ENCODE results near the gene REPS2.

The REPS2 gene

DNA sequence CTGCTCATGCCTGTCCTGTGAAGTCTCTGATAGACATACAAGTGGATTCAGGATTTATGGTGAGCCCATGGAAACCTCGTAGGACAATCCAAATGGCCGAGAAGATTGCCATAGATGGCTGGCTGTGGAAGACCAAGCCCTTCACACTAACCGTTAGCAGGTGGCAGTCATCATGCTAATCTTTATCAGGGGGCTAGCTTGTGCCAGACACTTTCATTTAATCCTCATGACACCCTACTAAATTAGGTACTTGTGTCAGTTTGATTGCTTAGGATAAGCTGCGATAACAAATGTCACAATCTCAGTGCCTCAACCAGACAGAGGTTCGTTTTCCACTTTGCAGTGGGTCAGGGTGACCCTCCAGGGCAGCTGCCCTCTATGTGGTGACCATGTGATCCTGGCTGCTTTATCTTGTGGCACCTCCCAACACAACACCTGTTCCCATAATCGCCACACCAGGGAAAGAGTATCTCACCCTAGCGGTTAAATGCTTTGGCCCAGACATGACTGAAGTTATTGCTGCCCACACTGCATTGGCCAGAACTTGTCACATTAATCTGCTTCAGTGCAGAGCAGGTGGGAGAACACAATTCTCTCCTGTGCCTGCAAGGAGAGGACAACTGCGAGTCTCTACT lies 60.8 kb downstream of the REPS2 start:
- no peak for DNase-seq

GRCh38 chrX:17009856-17010625 lies 63.6 kb downstream of the REPS2 start:
- DNase-seq = no peak

- DNase-seq = no peak
These were observed 66.0 kb downstream of the REPS2 start for GRCh38 chrX:17012465-17012864.

DNA sequence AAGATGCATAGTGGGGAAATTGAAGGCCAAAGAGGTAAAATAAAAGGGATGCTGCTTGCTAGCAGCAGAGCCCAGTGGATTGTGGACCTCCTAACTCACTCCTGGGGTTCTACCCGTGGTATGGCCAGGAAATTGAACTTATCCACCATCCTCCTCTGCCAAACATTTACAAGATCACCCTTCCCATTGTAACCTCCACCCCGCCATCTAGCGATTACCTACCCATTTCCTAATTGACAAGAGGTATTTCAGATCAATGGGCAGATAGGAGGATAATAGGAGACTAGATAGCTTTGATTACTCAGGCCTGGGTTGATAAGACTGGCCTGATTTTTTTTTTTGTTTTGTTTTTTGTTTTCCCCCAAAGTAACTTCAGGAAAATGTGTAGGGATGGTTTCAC lies 67.8 kb downstream of the REPS2 start:
- no peak for DNase-seq

- no peak for DNase-seq
These were observed 70.7 kb downstream of the REPS2 start for GRCh38 chrX:17017134-17017533.

- no peak for DNase-seq
These were observed 73.9 kb downstream of the REPS2 start for GRCh38 chrX:17020356-17020755.

DNA sequence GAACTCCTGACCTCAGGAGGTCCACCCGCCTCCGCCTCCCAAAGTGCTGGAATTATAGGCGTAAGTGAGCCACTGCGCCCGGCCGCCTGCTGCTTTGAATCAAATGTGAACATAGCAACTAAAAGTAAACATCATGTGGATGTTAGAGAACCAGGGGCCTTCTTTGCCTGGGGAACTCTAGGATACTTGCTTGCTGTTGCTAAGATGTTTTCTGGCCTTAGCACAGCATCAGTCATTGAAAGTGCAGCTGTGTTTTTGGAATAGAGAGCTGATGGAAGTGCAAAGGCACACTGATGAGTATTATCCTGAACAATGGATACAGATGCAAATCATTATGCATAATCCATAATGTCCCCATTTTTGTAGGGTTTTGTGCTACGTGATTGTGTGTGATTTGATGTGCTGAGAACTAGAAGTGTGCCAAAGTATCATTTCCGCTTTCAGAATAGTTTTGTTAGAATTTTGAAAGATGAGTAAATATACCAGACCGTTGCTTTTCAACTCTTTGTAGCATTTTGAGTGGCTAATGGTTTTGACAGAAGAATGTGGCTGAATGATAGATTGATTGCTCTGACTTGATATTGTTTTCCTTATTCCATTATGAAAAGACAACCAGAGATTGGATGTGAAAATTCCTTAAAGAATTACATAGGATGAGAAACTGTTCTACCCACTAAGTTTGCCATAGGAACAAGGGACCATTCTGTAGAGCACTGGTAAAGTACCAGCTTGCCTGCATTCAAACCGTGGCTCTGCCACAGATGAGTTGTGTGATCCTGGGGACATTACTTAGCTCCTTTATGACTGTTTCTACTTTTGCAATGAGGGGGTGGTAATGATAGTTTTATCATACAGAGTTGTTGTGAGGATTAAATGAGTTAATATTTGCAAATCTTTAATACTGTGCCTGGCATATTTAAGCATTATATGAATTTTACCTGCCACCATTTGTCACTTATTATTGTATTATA lies 74.7 kb downstream of the REPS2 start:
- DNase-seq = no peak

DNA sequence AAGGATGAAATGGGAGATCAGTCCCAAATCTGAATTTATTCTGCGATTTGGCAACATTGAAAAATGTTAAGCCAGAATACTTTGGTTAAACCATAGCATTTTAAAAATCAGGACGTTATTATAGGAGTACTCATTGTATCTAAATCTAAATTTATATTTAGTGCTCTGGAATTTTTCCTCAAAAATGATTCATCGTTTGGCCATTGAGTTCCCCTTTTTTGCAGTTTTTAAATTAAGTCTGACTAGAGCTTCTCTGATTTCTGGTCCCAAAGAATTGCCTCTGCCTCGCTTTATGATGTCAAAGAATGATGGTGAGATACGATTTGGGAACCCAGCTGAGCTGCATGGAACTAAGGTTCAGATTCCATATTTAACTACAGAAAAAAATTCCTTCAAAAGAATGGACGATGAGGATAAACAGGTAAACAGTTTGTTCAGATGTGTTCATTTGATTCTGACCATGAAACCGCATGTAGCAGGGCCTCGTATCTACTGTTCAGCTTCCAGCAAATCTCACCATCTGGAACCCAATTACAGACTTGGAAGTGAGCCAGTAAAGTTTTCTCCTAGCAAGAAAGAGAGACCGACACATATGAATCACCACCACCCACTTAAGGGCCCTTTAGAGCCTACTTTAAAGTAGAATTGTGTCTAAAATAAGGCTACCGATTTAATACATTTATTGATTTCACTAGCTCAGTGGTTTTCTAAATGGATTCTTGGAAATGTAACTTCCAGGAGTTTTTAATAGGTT lies 75.6 kb downstream of the REPS2 start:
- DNase-seq = no peak

DNA sequence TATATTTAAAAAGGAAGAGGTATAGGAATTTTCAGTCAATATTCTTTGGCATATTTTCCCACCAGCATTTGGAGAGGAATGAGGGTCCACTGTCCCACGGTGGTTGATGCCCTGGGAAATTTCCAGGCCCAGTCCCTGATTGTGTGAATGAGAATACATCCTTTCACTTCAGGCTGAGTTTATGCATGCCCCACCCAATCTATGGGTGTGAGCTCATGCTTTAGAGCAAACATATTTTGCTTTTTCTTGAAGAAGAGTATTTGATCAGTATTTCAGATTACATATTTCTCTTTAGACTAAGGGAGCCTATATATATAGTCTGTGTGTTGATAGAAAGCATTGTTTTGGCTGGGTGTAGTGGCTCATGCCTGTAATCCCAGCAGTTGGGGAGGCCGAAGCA lies 77.2 kb downstream of the REPS2 start:
- DNase-seq = no peak

GRCh38 chrX:17024886-17025285 lies 78.4 kb downstream of the REPS2 start:
- no peak for DNase-seq

DNA sequence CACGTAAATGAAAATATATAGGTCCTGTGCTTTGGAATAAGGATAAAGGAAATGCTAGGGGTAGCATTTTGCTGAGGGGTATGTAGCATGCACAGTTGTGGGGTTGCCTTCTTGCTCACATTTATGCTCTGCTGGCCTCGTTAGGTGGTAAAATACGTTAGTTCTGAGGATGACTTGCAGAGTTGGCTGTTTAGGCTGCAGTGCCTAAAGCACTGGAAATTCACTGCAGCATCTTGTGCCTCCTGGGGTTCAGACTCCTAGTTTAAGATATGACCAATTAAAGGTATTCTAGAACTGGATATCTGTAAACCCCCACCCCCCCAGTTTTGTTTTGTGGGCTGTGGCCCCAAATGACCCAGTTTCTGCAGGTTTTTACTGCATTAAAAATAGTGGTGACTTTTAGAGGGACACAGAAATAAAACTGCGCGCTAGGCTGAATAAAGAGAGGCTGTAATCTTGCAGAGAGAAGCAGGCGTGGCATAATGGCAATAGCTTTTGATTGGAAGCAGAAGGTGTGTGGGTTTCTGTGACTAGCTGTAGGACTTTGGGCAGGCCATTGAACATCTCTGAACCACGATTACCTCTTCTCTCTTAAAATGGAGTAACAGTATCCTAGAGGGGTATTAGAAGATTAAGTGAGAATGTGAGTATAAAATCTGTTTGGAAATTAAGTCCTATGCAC lies 79.3 kb downstream of the REPS2 start:
- no peak for DNase-seq

DNA sequence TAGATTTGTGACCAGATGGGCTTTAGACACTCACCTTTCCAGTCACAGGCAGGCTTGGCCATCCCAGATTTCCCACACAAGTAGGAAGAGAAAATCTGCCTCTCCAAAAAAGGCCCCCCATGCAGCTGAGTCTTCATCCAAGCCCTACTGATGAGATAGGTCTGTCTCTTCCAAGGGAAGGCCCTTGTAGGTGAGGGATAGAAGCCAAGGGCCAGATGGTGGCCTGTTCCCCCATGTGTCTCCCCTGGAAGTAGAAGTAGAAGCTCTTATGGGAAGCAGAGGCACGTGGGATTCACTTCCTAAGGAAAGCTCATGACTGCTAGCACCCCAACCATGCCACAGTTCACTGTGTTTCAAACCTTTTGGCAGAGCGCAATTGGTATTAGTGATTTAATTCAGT lies 81.5 kb downstream of the REPS2 start:
- no peak for DNase-seq

- no peak for DNase-seq
These were observed 81.9 kb downstream of the REPS2 start for GRCh38 chrX:17028356-17028755.

- no peak for DNase-seq
These were observed 83.6 kb downstream of the REPS2 start for GRCh38 chrX:17030092-17030491.

GRCh38 chrX:17030580-17031270 lies 84.3 kb downstream of the REPS2 start:
- no peak for DNase-seq

GRCh38 chrX:17031827-17032226 lies 85.4 kb downstream of the REPS2 start:
- DNase-seq = no peak

- no peak for DNase-seq
These were observed 85.9 kb downstream of the REPS2 start for GRCh38 chrX:17032351-17032750.

DNA sequence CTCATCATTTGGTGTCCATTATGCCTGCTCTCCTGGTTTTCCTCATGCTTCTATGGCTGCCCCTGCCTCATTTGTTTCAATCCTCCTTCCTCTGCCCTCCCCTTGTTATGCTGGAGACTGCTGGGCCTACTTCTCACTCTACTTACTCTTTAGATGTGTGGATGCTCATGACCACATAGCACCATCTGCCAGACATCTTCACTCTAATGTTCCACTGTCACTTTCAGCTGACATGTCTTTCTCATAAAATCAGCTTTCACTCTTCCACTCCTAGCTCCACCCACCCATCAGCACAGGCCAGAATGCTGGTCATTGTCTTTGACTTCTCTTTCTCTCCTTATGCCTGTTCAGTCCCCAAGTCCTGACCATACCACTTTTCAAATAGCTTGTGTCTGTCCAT lies 86.8 kb downstream of the REPS2 start:
- no peak for DNase-seq

GRCh38 chrX:17035111-17035510 lies 88.7 kb downstream of the REPS2 start:
- no peak for DNase-seq

DNA sequence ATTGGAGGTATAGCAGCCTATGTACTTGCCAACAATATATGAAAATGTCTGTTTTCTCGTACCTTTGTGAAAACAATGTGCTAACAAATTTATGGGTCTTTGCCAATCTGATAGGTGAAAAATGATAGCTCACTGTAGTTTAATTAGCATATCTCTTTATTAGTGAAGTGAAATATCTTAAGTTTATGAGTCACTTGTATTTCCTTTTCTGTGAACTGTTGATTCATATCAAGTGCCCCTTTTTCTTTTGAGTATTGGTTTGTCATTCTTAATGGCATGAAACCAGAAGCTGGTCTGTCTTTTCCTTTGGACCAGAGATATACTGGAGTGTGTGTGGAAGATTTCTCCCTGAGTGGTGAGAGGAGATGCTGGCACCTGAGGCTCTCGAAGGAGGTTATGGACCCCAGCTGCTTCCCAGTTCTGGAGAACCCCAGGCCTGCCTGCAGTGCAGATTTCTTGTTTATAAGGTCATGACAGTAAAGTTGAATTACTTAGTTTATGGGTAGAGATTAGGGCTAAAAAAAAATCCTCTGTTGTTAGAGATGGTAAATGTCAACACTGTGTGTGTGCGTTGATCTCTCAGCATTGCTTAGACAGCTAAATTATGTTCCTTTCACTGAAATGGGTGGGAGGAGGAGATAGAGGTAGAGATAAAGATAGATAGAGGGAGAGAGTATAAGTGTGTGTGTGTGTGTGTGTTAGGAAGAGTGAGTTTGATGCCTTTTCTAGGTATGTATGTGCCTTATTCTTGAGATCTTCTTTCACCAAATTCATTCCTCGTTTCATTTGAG lies 89.9 kb downstream of the REPS2 start:
- no peak for DNase-seq

- no peak for DNase-seq
These were observed 91.8 kb downstream of the REPS2 start for GRCh38 chrX:17038277-17038676.

Data from activated T-cell treated with anti-CD3 and anti-CD28 coated beads, Interleukin-2, amount 50 U/mL, for 1 hour (primary cell).